ENCODE data around the gene ATP8A2. TPM values are rescaled to one million over a fixed set of nuclear protein-coding genes. Genes with fewer than 3 reads are reported as not detected.

ATP8A2 gene
- total and polyA plus RNA-seq, 2 of the 4 experiments (the other 2 are of a cell fraction) = 0.02 to 0.18 TPM

GRCh38 chr13:25494698-25495411 lies 123.1 kb downstream of the ATP8A2 start:
- Histone ChIP-seq H4K8ac (ENCODE audit: low read depth in 2 of 2, low read length in 2 of 2) (no peak overlapping the region), H2BK5ac (ENCODE audit: low read depth, low read length, poor library complexity, severe bottlenecking) (no peak overlapping the region), H3K9me3 (ENCODE audit: control insufficient read depth, insufficient read depth, low read length) (no peaks in the 10 kb centered on the region), H3K27me3 (ENCODE audit: control insufficient read depth, insufficient read depth, low read length) (no peaks in the 10 kb centered on the region), H3K27ac (ENCODE audit: insufficient read depth, low read length) (no peak overlapping the region), H3K79me1 (ENCODE audit: low read depth in 1 of 2, low read length in 2 of 2) (no peaks in the 10 kb centered on the region), H2AFZ (replicated peaks; ENCODE audit: low read length, poor library complexity) (no peak overlapping the region), H2BK15ac (ENCODE audit: low read depth, low read length) (no peak overlapping the region), H2BK120ac (ENCODE audit: low read depth, low read length) (no peak overlapping the region), H3K56ac (ENCODE audit: extremely low read depth, insufficient read depth, low read length) (no peak overlapping the region), H3K4me3 (ENCODE audit: insufficient read depth, low read depth, low read length) (no peak overlapping the region), H3K18ac (ENCODE audit: low read depth, low read length) (no peak overlapping the region), H3K23ac (ENCODE audit: low read depth, low read length) (no peak overlapping the region), H3K9ac (ENCODE audit: low read depth, low read length) (no peak overlapping the region), H3K36me3 (ENCODE audit: control insufficient read depth, insufficient read depth, low read length) (no peaks in the 10 kb centered on the region), H3K4me2 (ENCODE audit: low read depth, low read length) (no peak overlapping the region), H2AK5ac (ENCODE audit: low read depth, low read length) (no peak overlapping the region), H3K4ac (ENCODE audit: low read depth, low read length) (no peak overlapping the region), H3K14ac (replicated peaks; ENCODE audit: low read depth, low read length) (no peak overlapping the region), H3K4me1 (ENCODE audit: control insufficient read depth, insufficient read depth, low read length) (no peaks in the 10 kb centered on the region), H4K5ac (ENCODE audit: low read depth, low read length) (no peak overlapping the region), H2AK9ac (replicated peaks; ENCODE audit: low read depth, low read length, poor library complexity) (no peak overlapping the region), H3K9me1 (ENCODE audit: insufficient read depth, low read length) (no peaks in the 10 kb centered on the region), H4K91ac (ENCODE audit: insufficient read depth, low read depth, low read length) (no peak overlapping the region), H2BK20ac (ENCODE audit: low read depth, low read length) (no peak overlapping the region), H4K20me1 (ENCODE audit: insufficient read depth, low read length) (no peaks in the 10 kb centered on the region)
- no peak for TF ChIP-seq SMC3 (IDR thresholded peaks at IDR 0.05; ENCODE audit: low read depth, low read length)
- no peak for TF ChIP-seq CTCF (conservative IDR thresholded peaks at IDR 0.05; ENCODE audit: low read depth, low read length)
- TF ChIP-seq USF2 (IDR thresholded peaks at IDR 0.05; ENCODE audit: low read depth, low read length) = no peak
- no peak for TF ChIP-seq POLR2A (IDR thresholded peaks at IDR 0.05; ENCODE audit: low read depth, low read length)
- no peak for TF ChIP-seq RAD21 (IDR thresholded peaks at IDR 0.05; ENCODE audit: low read length)
- TF ChIP-seq CHD1 (IDR thresholded peaks at IDR 0.05; ENCODE audit: low read depth, low read length) = no peak
- no peak for TF ChIP-seq BHLHE40 (IDR thresholded peaks at IDR 0.05; ENCODE audit: low read depth, low read length)
- TF ChIP-seq NFE2L2 (IDR thresholded peaks at IDR 0.05; ENCODE audit: low read depth, low read length) = no peak
- no peak for TF ChIP-seq FOS (IDR thresholded peaks at IDR 0.05; ENCODE audit: low read depth, low read length)
- no peak for TF ChIP-seq ELK1 (IDR thresholded peaks at IDR 0.05; ENCODE audit: borderline replicate concordance, low read depth, low read length)
- TF ChIP-seq CEBPB (IDR thresholded peaks at IDR 0.05; ENCODE audit: low read depth, low read length) = no peak
- TF ChIP-seq RCOR1 (IDR thresholded peaks at IDR 0.05; ENCODE audit: insufficient replicate concordance, low read length) = no peak
- TF ChIP-seq MAZ (IDR thresholded peaks at IDR 0.05; ENCODE audit: borderline replicate concordance, low read depth, low read length) = no peak
- no peak for TF ChIP-seq MXI1 (IDR thresholded peaks at IDR 0.05; ENCODE audit: borderline replicate concordance, low read depth, low read length)
- TF ChIP-seq MAFK (IDR thresholded peaks at IDR 0.05; ENCODE audit: low read depth, low read length) = no peak
- dilution Hi-C loops (cut with HindIII; ENCODE audit: low sequenced_read_pairs, unreplicated experiment) (no loop called here), in situ Hi-C loops (cut with MboI; ENCODE audit: low sequenced_read_pairs) (no loop called here), intact Hi-C loops (cut with micrococcal nuclease) (no loop called here)
- CTCF ChIA-PET = no interaction called here
- POLR2A ChIA-PET (ENCODE audit: unreplicated experiment) = no interaction called here
- 10% methylated on average over 2 of the region's 9 CpGs; no CpG with 5 or more reads in 1 of the 2 experiments for WGBS, 2 experiments (ENCODE audit: extremely low coverage in 2 of 2, insufficient read length in 1 of 2)
- BruUV-seq (replicated peaks) = no TSS peak
- ATAC-seq (ENCODE audit: low read depth) = no peak
- no peak for DNase-seq
